Lung microvascular endothelial cell (primary cell): ENCODE results near the gene C13orf46. TPM values are rescaled to one million over a fixed set of nuclear protein-coding genes. Genes with fewer than 3 reads are reported as not detected.

ENCODE experiments used
- DNase-seq, 2 donors: peaks; one replicate each; pipeline versions ENCODE4 v3.0.0 to v3.0.0-alpha.2; 2010; ENCODE audit warnings: low read depth in 2 of 2
- total RNA-seq: library from RNA; depleted of rRNA; stranded (reverse); fragments of >200 nt; gene quantifications from 2 replicates; pipeline ENCODE4 v1.2.1, GENCODE V29; 2014

C13orf46 gene
- total RNA-seq, 1 donor from 2014 or later = 0.20 TPM

DNA sequence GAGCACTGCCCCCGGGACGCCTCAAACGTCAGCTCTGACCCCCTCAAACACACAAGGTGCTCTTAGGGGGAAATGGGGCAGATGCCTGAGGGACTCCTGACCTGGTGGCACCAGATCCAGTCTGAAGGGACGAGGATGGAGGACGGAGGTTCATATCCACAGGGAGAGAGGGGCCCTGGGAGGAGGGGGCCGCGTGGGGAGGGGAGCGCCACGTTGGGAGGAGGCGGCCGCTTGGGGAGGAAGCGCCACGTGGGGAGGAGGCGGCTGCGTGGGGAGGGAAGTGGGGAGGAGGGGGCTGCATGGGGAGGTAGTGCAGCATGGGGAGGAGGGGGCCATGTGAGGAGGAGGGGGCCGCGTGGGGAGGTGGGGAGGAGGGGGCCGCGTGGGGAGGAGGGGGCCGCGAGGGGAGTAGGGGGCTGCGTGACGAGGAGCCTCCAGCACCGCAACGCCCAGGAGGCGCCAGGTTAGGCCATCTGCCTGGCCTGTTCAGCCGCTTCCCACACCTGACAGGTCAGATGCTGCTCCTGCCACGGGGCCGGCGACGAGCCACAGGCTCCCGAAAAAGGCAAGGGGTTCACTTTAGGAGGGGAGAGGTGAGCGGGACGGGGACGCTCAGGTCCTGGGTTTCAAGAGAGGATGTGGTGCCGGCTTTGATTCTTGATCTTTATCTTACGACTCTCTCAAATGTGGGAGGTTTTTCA is 36.7 kb upstream of the C13orf46 start:
- no peak for DNase-seq

DNA sequence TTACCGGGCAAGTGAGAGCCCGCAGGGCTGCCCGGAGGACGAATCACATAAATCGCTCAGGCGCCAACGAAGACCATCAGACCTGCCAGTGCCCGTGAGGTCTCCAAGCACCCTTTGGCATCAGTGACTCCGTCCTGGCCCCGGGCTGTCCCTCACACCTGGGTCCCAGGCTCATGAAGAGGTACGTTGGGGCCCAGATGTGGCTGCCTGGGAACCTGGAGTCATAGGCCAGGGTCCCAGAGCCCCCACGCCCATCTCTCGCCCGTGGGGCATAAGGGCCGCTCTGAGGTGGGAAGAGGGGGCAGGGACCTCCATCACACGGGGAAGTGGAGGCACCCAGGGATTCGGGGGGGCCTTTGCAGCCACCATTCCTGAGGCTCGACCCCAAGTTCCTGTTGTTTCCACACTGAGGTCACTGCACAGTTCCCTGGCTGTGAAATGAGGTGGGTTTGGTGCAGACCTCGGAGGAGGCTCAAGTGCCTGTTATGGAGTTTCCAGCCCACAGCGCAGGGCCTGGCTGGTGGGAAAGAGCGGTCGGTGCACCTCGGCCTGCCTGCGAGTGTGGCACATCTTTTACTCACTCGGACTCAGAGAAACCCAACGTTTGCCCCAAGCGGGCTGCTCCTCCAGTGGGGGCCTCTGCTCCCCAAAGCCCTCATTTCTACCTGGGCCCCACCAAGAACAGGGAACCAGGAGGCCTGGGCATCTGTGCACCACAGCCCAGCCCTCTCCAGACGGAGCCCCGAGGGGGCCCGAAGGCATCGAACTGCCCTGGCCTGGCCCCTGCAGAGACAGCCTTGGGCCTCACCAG is 35.9 kb upstream of the C13orf46 start:
- DNase-seq = no peak

- no peak for DNase-seq
Measured at GRCh38 chr13:114008964-114009589, 35.2 kb upstream of the C13orf46 start.

DNA sequence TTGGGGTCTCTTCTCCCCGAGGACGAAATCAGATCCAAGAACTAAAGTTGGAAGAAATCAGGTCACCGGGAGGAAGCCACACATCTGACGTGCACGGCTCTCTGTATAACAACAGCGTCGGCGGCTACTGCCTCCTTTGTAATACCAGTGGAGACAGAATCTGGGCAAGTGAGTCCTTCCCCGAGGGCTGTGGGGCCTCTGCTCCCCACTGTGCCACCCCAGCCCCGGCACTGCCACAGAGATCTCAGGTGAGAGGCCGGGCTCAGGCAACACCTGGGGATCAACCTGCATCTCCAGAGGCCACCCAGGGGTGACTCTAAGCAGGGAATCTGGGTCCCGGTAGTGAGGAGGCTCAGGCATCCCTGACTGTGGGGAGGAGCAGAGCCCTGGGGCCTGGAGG is 33.7 kb upstream of the C13orf46 start:
- no peak for DNase-seq

DNA sequence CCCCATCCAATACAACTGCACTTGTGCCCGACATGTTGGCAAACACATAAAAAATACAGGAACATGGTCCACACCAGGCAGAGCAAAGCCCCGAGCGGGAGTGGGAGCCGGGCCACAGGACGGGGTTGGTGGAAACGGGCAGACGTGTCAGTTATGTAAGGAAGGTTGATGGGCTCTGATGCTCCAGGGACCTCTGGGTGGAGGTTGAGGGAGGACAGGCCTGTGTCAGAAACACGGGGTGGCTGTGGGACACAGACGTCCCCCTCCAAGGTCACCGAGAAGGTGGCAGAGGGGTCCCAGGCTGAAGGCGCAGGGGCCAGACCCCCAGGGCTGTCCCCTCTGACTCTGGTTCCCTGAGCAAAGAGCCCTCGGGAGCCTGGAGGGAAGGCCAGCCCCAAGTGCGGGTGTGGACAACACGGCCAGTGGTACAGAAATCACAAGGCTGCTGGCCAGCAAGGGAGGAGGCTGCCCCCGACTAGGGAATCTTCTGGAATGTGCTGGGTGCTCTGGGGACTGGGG is 31.4 kb upstream of the C13orf46 start:
- no peak for DNase-seq

- peak; percentile 94 to 97 for DNase-seq
Measured at GRCh38 chr13:114004420-114005205, 30.7 kb upstream of the C13orf46 start.

- DNase-seq = no peak
Measured at GRCh38 chr13:114002771-114003321, 29.0 kb upstream of the C13orf46 start.

GRCh38 chr13:114002009-114002544 is 28.2 kb upstream of the C13orf46 start:
- no peak for DNase-seq

DNA sequence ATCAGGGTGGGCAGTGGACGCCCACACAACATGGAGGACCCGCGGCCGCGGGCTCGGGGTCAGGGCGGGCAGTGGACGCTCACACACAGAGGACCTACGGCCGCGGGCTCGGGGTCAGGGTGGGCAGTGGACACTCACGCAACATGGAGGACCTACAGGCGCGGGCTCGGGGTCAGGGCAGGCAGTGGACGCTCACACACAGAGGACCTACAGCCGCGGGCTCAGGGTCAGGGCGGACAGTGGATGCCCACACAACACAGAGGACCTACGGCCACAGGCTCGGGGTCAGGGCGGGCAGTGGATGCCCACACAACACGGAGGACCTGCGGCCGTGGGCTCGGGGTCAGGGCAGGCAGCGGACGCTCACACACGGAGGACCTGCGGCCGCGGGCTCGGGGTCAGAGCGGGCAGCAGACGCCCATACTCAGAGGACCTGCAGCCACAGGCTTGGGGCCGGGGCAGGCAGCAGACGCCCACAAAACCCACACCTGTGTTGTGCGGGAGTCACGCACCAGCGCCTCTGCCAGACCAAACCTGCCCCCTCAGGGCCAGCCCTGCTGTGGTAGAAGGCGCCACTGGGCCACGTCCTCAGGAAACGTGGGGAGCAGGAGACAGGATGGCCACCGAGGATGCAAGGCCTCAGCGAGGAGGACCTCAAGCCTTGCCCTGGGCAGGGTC is 27.6 kb upstream of the C13orf46 start:
- DNase-seq = no peak

DNA sequence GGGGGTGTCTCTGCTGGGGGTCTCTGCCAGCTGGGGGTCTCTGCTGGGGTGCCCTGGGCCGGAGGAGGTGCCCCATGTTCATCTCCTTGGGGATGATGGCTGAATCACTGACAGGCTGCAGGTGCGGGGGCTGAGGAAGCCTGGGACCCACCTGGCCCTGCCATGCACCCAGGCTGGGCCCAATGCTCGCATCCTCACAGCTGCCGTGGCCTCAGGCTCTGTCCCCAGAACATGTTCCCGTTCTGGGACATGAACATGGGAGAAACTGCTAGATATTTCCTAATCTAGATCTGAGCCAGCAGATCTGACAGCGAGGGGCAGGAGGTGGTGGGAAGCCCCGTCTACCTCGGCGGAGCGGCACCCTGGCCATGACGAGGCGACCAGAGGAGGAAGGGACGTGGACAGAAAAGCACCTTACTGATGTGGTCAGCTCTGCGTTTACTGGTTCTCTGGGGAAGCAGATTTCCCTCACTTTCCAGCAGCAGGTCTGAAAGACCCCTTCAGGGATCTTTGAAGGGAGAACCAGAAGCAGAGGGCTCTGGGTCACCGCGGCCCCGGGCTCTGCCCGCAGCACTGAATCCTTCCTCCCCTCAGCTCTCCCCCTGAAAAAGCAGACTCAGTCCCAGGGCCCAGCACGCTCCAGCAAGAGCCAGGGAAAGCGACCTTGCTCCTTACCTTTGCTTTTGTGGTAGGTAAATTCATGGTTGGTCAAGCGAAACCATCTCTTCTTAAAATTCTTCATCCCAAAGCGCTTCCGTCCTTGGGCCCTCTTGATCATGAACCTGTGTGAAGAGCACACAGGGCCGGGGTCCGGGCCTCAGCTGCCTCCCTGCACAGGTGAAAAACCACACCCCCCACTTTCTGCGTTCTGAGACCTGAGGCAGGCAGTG is 26.5 kb upstream of the C13orf46 start:
- no peak for DNase-seq

- no peak for DNase-seq
Measured at GRCh38 chr13:113999618-113999910, 25.7 kb upstream of the C13orf46 start.

GRCh38 chr13:113998781-113999617 is 25.1 kb upstream of the C13orf46 start:
- no peak for DNase-seq

DNA sequence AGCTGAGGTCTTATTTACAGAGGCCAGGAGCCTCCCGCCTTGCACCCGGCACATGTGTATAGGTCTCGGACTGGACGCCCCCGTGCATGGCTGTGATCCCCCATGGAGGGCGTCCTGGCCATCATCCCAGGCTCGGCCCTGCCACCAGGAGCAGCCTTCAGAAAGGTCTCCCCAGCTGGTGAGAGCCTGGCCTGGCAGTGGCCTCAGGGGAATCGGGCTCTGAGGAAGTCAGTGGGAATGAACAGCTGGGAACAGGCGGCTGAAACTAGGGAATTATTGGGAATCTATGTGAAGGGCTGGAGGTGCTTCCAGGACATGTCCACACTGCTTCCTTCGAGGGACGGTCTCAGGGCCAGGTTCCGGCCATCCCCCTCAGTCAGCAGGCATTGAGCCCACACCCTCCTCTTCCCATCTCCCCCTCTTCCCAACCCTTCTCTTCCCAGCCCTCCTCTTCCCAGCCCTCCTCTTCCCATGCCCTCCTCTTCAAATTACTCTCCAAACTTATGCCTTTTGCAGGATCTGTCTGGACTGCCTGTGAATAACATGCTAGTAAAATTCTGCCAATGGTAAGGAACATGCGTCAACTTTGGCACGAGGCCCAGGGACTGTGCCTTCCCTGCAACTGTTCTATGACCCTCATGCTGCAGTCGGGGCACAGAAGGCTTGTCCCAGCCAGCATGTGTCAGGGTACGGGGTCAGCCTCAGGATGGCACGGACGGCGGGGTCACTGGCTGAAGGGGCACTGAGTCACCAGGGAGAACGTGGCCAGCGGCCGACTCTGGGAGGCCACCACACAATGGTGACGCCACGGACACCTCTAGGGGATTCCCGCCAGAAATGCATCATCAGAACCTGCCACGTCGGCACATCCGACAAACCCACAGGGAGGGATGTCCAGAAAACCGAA is 24.2 kb upstream of the C13orf46 start:
- DNase-seq = peak; percentile 68 to 91

GRCh38 chr13:113996912-113997745 is 23.3 kb upstream of the C13orf46 start:
- DNase-seq = no peak

DNA sequence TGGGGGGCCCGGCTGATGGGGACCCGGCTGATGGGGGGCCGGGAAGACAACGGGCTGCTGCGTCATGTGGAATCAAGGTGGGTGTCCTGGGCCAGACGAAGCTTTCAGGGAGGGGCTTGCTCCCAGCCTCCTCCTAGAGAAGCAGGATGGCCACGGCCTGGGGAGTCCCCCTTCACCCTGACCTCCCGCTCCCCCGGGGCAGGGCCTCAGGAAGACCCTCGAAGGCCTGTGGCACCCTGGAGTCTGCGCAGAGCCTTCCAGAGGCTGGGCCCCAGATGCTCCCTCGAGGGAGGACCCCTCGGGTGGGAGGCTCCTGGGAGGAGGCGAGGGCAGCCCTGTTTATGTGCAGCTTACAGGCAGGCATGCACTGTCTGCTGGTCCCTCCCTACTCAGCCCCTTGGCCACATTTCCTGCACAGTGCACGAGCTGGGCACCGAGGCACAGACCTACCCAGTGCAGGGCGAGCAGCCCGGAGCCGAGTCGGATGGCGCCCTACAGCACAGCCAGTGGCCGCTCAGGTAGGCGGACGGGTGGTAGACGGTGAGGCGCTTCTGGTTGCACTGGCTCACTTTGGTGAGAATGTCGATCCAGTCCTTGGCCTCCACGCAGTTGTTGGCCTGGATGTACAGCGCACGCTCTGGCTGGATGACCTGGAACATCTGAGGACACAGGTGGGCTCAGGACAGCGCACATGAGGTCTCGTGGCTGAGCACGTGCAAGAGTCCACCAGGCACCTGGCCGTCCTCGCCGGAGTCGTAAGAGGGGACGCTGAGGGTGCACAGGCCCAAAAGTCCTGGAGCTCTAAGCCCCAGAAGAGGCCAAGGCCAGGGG is 22.4 kb upstream of the C13orf46 start:
- DNase-seq = no peak
